GM10266 (cell line): ENCODE measurements around the gene KRTAP2-4.

ENCODE experiments used
- DNase-seq: peaks from one replicate; pipeline ENCODE4 v3.0.0; 2012; ENCODE audit errors: extremely low spot score
- CTCF ChIP-seq: IDR thresholded peaks from 2 replicates; pipeline ENCODE4 v1.5.1; 2012; ENCODE audit warnings: mild to moderate bottlenecking, low read depth; ENCODE audit not compliant: control insufficient read depth, insufficient read depth; ENCODE audit errors: missing control alignments

Gene KRTAP2-4

GRCh38 chr17:41024697-41025096, 41.0 kb downstream of the KRTAP2-4 start:
- no peak for TF ChIP-seq CTCF
- no peak for DNase-seq

GRCh38 chr17:41020336-41020735, 45.3 kb downstream of the KRTAP2-4 start:
- no peak for TF ChIP-seq CTCF
- DNase-seq: no peak

GRCh38 chr17:41019415-41019814, 46.3 kb downstream of the KRTAP2-4 start:
- no peak for TF ChIP-seq CTCF
- DNase-seq: no peak

GRCh38 chr17:41018541-41018940, 47.1 kb downstream of the KRTAP2-4 start:
- TF ChIP-seq CTCF: no peak
- no peak for DNase-seq

- TF ChIP-seq CTCF: no peak
- DNase-seq: no peak
Observed at GRCh38 chr17:41016578-41017215, 49.0 kb downstream of the KRTAP2-4 start.

GRCh38 chr17:41015454-41015853, 50.2 kb downstream of the KRTAP2-4 start:
- TF ChIP-seq CTCF: no peak
- no peak for DNase-seq
